NCI-H2029 treated with DMSO at 0.1 percent for 48 hours (cell line): ENCODE results near the gene KCNIP1.

Source experiments
- DNase-seq: peaks from one replicate; lab custom pipeline; 2025; lab: John Stamatoyannopoulos, UW

The KCNIP1 gene

DNA sequence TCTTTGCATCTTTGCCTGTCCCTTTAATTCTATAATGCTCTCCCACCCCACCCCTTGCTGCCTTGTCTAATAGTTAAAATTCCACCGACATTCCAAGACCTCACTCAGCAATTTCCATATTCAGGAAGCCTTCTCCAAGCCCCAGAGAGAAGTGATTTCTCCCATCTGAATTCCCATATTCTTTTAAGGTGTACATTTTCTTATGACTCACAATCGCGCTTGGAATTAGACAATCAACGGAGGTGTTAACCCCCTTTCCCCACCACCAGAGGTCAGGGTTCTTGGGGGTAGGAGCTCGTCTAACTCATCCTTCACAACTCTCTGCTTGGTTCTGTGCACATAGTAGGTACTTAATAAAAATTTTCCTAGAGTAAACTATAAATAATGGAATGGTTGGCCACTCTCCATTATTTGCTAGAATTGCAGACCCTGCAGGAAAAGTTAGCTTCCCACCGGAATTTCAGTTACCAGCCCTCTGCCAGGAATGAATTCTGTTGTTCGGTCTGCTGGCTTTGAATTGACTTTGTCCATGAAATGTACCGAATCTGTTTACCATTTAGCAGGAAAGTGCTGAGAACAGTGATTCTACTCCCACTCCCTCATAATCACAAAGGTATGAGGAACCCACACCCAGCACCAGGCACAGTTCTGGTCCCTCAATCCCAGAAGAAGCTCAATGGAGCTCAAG is 5.0 kb downstream of the KCNIP1 start:
- no peak for DNase-seq

GRCh38 chr5:170509348-170509660 is 5.5 kb downstream of the KCNIP1 start:
- DNase-seq = no peak

DNA sequence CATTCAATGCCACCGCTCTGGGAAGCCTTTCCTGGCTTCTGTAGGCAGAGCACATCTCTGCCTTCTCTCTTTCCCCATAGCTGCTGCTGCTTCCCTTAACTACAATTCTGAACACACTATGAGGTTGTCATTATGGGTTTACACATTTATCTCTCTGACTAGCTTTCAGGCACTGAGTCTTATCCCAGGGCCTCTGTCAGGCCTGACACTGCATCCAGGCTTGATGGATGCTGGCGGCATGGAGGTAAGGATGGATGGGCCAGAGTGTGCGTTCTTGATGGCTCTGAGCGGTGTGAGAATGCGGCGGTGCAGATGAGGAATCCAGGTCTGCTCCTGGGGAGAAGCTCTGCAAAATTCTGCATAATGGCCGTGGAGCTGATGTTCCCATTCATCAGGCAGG is 6.3 kb downstream of the KCNIP1 start:
- no peak for DNase-seq

- no peak for DNase-seq
These were observed 6.7 kb downstream of the KCNIP1 start for GRCh38 chr5:170510559-170510958.

GRCh38 chr5:170511551-170512258 is 7.9 kb downstream of the KCNIP1 start:
- no peak for DNase-seq

DNA sequence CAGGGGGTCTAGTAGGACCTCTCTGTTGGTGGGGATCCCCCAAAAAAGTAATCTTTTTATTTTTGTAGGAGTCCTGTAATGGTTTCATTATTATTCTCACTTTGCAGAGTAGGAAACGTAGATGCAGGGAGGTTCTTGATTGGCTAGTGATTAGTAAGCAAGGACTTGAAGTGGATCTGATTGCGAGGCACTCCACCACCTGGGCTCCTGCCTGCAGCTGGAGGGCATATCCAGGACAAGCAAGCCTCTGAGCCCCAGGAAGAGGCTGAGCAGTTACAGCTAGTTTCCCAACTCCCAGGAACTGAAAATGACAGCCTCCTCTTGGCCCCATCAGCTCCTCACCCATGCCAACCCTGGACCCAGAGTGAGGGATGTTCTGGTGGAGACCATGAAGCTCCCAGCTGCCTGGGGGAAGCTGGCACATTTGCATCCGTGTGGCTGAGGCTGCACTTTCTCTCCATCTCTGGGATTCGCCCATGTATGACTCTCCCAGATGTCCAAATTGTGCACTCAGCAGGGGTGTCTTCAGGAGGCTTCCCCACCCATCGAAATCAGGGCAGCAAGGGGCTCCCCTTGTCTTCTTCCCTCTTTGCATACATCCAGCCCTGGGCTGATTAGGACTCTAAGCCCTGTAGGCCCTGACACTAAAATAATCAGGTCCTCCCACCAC is 10.2 kb downstream of the KCNIP1 start:
- no peak for DNase-seq

DNA sequence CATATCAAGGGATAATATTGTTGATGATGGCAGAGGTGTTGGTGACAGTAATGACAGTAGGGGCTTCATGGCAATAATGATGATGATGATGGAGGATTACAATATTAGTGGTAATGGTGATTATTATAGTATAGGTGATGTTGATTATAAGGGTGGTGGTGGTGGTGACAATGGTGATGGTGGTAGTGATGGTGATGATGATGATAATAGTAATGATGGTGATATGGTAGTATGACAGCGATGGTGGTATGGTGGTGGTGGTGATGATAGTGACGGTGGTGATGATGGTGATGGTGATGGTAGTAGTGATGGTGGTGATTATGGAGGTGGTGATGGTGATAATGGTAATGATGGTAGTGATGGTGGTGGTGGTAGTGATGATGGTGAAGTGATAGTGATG is 13.6 kb downstream of the KCNIP1 start:
- DNase-seq = no peak

- no peak for DNase-seq
These were observed 14.5 kb downstream of the KCNIP1 start for GRCh38 chr5:170518277-170518676.

GRCh38 chr5:170519549-170519948 is 15.7 kb downstream of the KCNIP1 start:
- no peak for DNase-seq

DNA sequence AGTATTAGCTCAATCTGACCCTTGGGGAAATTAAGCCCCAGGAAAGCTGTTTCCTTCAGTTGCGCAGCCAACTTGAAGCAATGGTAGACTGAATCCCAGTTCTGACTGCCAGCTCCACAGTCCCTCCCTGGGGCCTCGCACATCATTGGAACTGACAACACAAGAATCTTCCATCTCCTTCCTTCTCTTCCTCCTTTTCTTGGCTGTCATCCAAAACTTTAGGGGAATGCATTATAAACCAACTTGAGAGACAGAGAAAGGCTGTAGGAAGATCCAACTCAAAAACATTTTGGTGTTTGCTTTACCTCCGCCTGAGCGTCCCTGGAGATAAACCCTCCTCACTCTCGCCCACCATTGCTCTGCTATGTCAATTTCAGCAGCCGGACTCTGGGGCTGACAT is 16.6 kb downstream of the KCNIP1 start:
- no peak for DNase-seq

GRCh38 chr5:170522211-170523141 is 18.7 kb downstream of the KCNIP1 start:
- DNase-seq = peak; percentile 83

DNA sequence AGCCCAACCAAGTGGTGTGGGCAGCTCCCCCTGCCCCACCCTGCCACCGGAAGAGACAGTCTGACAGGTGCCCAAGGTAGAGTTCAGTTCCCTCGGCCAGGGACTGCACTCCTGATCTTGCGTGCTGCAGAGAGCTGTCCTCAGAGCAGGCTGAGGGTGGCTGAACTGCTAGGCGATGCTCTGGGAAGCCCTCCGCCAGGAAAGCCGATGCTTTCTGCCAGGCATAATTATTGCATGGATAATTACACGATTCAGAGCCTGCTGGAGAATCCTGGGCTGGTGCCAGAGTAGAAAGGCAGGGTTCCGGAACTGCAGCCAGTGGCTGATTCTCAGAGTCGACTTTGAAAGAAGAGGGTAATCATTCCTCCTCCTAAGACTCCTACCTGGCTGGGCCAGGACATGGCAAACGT is 19.3 kb downstream of the KCNIP1 start:
- no peak for DNase-seq

DNA sequence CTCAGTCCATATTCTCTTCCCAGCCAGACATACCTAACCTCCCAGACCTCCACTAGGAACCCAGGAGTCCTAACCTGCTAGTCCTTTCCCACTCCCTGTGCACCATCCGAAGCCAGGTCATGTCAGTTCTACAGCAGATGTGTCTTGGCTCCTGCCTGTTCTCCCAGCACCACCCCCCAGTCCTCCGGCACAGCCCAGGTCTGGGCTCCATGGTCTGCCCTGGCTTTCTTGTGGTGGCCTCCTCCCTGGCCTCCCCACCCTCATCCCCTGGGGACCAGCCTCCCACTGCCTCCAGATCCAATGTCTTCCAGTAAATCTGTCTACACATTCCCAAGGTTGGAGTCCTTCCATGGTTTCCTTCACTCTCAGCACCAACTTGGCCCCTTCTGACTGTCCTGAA is 20.0 kb downstream of the KCNIP1 start:
- DNase-seq = no peak

- DNase-seq = no peak
These were observed 20.8 kb downstream of the KCNIP1 start for GRCh38 chr5:170524576-170524975.

DNA sequence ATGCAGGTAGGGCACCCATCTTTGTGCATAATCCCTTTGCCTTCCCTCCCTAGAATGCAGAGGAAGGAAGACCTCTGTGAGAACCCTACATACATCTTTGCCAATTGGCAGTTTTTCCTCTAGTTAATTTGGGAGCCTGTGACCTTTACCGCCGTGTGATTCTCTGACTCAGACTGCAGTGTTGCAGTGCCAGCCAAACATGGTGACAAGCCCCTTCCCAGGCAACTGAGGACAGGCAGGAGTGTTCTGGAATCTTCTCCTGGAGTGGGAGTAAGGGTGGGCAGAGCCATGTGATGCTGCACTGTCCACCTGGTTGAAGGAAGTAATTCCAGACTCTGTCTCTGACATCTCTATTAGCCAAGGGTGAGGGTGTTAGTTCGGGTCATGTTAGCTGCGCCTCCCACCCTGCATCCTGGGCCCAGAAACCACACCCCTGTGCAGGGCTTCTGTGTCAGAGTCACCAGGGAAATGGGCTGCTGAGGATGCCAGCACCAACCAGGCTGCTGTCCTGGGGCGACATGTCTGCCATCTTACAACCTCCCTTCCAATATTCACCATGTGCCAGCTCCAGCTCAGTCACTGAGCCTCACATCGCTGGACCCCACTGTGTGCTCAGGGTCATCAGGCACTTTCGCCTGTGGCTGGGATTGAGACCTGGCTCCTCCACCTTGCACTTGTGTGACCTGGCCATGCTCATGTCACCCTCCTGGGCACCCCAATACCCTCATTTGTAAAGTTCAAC is 21.8 kb downstream of the KCNIP1 start:
- no peak for DNase-seq

DNA sequence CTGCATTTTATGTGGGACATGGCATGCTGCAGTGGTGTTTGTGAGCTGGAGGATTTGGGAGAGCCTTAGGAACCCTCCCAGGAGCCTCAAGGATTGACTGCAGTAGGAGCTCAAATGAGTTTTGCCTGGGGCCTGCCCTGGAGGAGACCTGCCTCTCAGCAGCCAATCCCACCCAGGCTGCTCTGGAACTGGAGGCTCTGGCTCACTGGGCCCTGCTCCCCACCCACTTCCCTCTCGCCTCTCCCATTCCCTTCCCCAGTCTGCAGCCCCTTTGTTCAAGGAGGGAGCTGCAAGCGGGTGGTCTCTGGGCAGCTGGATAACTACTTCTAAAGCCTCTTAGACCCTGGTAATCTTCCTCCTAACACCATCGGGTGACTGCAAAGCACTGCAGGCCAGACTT is 24.2 kb downstream of the KCNIP1 start:
- no peak for DNase-seq

DNA sequence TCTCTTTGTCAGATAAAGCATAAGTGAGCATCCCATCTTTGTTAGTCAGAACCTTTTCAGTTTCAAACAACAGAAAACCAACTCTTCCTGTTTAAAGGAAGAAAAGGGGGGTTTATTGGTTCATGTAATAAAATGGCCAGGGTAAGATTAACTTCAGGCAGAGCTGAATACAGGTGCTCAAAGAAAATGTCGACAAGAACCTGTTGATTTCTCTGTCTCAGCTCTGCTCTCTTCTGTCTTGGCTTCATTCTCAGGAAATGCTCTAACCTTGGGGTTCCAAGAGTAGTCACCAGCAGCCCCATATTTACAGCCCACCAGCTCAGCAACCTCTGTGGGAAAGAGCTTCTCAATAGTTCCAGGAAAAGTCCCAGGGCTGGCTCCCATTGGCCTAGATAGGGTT is 25.2 kb downstream of the KCNIP1 start:
- DNase-seq = no peak

GRCh38 chr5:170532935-170533334 is 29.1 kb downstream of the KCNIP1 start:
- DNase-seq = no peak

GRCh38 chr5:170533383-170533782 is 29.6 kb downstream of the KCNIP1 start:
- no peak for DNase-seq

- peak; percentile 54 for DNase-seq
These were observed 30.4 kb downstream of the KCNIP1 start for GRCh38 chr5:170534177-170534576.

DNA sequence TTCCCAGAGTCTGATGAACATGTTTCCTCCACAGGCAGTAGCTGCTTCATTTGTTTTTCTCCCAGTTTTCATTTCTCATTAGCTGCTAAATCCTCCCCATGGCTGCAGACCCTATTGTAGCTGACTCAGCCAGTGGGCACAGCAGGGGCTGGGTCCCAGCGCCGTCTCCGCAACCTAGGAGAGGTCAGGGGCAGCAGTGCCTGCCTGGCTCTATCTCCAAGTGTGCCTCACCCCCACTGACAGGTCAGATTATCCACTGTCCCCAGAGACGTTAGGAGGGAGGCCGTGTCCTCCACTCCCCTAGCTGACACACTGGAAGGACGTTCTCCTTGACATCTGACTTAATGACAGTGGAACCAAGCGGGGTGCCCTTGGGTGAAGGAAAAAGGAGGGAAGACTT is 31.1 kb downstream of the KCNIP1 start:
- DNase-seq = no peak

DNA sequence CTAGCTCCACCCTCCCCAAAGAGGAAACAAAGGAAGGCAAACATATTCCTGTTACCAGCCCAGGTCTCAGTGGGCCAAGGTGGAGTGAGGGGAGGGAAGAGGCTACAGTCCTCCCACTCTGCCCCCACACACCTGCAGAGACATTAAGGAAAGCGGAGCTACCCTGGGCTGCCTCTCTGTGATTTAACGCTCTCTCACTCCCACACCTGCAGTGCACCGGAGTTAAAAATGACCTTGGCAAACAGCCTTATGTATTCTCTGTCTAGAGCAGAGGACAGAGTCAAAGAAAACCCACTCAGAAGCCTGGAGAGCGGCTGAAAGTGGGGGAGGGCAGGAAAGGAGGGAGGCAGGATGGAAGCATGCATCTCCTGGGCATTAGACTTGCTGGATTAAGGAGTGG is 32.7 kb downstream of the KCNIP1 start:
- peak; percentile 26 for DNase-seq
